Effector memory CD8-positive, alpha-beta T cell (primary cell): Measurements from ENCODE around the gene DGCR6.
A peak's percentile ranks its signal among the peaks of the same experiment; 100 is the strongest.
"Not testable (repeated sequence)": the region's sequence is repeated elsewhere in the genome, so short reads cannot be mapped to it uniquely, and the experiment has no call there.

Source experiments
- ATAC-seq: fragments of 150-1000 bp; cut with Tn5 transposase; replicated peaks from 2 replicates; pipeline ENCODE4 v1.10.0; 2021; ENCODE audit warnings: mild to moderate bottlenecking, moderate library complexity
- DNase-seq, 3 experiments: peaks; one replicate each; pipeline ENCODE4 v3.0.0; 2021
- H3K27ac Mint-ChIP-seq, 2 donors: one replicate each; pipeline ENCODE4 v1.8.0; 2022; ENCODE audit warnings: mild to moderate bottlenecking in 2 of 2, mixed read lengths in 2 of 2, moderate library complexity in 2 of 2
- H3K27me3 Mint-ChIP-seq, 2 donors: one replicate each; pipeline ENCODE4 v1.8.0; 2022; ENCODE audit warnings: mixed read lengths in 2 of 2
- H3K36me3 Mint-ChIP-seq: one replicate; pipeline ENCODE4 v1.8.0; 2022; ENCODE audit warnings: mild to moderate bottlenecking, moderate library complexity, mixed read lengths; ENCODE audit not compliant: insufficient read depth
- H3K4me1 Mint-ChIP-seq, 2 donors: one replicate each; pipeline ENCODE4 v1.8.0; 2022; ENCODE audit warnings: low read depth in 2 of 2, mixed read lengths in 2 of 2
- H3K4me3 Mint-ChIP-seq, 2 donors: one replicate each; pipeline ENCODE4 v1.8.0; 2022; ENCODE audit warnings: mild to moderate bottlenecking in 2 of 2, mixed read lengths in 2 of 2, moderate library complexity in 2 of 2
- H3K9me3 Mint-ChIP-seq, 2 donors: one replicate each; pipeline ENCODE4 v1.8.0; 2022; ENCODE audit warnings: mixed read lengths in 2 of 2

DGCR6 gene

DNA sequence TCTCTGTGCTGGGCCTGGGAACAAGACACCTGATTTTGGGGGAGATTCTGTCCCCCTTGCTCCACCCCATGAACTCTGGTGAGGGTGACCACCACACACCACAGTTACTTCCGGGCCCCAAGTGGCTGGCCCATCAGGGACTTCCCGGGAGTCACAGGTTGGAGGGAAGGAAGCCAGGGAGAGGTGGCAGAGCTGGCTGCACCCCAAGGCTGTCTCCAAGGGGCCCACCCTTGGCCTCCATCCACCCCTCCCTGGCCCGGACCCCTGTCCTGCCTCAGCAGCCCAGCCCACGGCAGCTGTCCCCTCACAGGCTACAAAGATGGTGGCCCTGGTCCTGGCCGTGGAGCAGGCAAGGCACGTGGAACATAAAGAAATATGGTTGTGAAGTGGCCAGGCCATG is 53.1 kb downstream of the DGCR6 start:
- H3K9me3 Mint-ChIP-seq, H3K27ac Mint-ChIP-seq, H3K4me1 Mint-ChIP-seq, ATAC-seq, H3K36me3 Mint-ChIP-seq, DNase-seq, H3K4me3 Mint-ChIP-seq: not testable (repeated sequence)
- peaks cover 6 to 35% of the 10 kb centered on the region in 2 donors for H3K27me3 Mint-ChIP-seq

DNA sequence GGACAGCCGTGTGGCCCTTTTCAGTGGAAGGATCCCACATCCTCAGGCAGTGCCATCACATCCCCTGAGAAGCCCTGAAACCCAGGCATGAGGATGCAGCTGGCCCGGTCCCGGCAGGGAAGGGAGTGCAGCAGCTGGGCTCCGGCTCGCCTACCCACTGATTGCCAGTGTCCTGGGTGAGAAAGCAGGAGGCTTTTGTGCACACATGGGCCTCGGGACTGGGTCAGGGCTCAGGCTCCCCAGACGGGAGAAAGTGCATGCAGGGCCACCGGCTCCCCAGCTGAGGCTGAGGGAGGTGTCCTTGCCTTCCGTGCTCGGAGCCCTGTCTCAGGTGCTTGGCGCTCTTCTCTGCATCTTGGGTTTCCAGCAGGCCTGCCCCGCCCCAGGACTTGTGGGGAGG is 53.6 kb downstream of the DGCR6 start:
- H3K27ac Mint-ChIP-seq, DNase-seq, H3K4me1 Mint-ChIP-seq, H3K36me3 Mint-ChIP-seq, H3K9me3 Mint-ChIP-seq, ATAC-seq, H3K4me3 Mint-ChIP-seq: not testable (repeated sequence)
- H3K27me3 Mint-ChIP-seq = peaks cover 6 to 32% of the 10 kb centered on the region in 2 donors

DNA sequence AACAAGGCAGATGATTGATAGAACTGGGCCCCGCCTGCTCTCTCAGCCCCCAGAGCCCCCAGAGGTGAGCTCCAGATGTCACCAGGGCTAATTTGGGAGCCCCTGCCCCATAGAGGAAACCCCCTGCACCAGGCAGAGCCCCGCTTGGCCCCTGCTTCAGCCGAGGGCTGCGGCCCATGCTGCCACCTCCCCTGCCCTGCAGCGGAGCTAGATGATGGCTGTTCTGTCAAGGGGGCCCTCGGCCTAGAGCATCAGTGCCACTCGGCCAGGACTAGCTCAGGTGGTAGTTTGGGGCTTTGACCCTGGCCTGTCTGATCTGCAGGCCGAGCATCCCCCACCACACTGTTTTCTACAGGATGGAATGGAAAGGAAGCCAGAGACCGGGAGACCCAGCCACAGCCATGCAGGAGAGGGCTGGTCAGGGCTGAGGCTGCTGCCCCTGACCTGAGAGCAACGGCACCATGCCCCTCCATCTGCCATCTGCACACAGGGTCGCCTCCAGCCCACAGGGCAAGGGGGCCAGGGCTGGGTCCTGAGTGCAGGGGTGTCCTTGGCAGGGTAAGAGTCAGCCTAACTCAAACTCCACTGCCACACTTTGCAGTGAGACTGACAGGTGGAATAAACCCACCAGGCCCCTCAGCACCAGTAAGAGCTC is 54.2 kb downstream of the DGCR6 start:
- H3K4me1 Mint-ChIP-seq, DNase-seq, H3K4me3 Mint-ChIP-seq, H3K36me3 Mint-ChIP-seq, H3K9me3 Mint-ChIP-seq, ATAC-seq: not testable (repeated sequence)
- H3K27me3 Mint-ChIP-seq = peaks cover 4 to 27% of the 10 kb centered on the region in 2 donors
- H3K27ac Mint-ChIP-seq = peak overlapping the region in 1 of 2 donors; percentile 46

DNA sequence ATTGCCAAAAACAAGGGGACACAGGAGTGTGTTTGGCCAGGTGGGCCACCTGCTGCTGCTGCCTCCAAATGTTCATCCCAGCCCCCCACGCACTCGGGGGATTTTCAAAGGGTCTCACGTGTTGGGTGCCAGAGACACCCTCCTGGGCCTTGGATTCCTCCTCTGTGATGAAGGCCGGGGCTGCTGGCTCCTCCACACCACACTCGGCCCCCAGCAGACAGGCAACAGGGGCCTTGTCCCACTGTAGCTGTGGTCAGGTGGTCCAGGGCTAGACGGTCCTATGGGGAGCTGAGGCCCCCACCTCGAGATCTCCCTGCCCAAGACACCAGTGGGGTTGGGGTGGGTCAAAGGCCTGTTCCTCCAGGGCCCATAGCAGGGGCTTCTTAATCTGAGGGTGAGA is 55.1 kb downstream of the DGCR6 start:
- Mint-ChIP-seq H3K27ac (peak overlapping the region in 1 of 2 donors; percentile 64), H3K27me3 (peaks cover 0 to 20% of the 10 kb centered on the region in 2 donors)
- not testable (repeated sequence) for H3K36me3 Mint-ChIP-seq, ATAC-seq, H3K4me3 Mint-ChIP-seq, H3K4me1 Mint-ChIP-seq, DNase-seq, H3K9me3 Mint-ChIP-seq
